Measurements from ENCODE around the gene RANBP9.

Gene RANBP9

DNA sequence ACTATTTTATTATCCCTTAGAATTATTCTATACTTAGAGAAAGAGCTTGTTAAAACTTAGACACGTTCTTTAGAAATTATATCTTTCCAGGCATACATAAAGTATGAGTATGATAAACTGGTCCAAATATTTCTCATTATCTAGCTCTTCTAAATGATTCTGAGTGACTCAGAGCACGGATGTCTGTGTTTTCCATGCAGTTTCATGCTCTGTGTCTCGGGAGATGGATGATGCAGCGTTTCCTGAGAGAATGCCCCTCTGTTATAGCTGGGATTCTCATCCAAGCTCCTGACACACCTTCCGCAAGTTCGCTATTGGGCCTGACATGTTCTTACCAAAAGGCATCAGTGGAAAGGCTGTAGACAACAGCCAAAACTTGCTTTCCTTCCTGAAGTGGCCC, 117.9 kb downstream of the RANBP9 start:
- DNase-seq, result no peak

DNA sequence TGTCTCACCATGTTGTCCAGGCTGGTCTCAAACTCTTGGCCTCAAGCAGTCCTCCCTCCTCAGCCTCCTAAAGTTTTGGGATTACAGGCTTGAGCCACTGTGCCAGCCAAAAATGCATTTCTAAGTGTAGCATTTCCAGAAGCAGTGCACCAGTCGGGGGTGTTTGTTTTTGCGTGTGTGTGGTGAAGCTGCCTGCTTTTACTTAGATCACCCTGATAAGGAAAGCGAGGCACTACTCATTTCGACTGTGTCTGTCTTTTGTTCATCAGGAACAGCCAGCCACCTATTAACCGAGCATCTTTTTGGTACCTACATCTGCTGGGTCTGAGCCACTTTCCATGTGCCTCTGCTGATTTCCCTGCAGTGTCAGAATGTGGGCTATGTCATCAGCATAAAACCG, 118.5 kb downstream of the RANBP9 start:
- DNase-seq, result no peak

DNA sequence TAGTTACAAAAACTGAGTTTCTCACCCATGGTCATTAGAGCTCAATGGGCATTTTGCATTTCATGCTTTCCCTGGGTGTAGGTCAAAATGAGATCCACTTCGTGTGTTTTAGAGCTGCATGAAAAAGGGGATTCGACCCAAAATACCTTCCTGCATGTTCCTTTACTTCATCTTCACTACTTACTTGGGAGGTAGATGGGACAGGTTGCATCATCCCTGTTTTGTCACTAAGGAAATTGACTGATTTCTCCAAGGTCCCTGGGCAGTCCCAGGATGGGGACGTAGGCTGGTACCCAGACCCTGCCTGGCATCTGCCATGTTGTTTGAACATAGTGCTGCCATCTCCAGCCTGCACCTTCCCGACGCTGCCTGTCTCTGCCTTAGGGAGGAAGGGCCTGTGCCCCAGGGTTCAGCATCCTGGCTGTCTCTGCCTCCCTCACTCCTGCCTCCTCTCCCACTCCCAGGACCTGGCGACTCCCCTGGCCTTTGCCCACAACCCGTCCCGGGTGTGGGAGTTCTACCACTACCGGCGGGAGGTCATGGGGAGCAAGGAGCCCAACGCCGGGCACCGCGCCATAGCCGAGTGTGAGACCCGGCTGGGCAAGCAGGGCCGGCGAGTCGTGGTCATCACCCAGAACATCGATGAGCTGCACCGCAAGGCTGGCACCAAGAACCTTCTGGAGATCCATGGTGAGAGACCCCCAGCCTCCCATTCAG, 120.3 kb downstream of the RANBP9 start:
- DNase-seq, result no peak

DNA sequence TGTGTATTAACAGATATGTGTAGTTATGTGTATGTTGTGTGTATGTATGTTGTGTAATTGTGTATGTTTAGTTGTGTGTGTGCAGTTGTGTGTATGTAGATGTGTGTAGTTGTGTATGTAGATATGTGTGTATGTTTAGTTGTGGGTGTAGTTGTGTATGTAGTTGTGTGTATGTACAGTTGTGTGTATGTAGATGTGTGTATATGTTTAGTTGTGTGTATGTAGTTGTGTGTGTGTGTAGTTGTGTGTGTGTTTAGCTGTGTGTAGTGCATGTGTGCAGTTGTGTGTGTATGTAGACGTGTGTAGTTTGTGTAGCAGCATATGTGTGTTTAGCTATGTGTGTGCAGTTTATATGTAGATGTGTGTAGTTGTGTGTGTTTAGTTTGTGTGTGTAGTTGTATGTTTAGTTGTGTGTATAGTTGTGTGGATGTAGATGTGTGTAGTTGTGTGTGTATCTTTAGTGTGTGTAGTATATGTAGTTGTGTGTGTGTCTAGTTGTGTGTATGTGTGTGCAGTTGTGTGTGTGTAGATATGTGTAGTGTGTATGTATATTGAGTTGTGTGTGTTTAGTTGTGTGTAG, 121.0 kb downstream of the RANBP9 start:
- no peak for DNase-seq

DNA sequence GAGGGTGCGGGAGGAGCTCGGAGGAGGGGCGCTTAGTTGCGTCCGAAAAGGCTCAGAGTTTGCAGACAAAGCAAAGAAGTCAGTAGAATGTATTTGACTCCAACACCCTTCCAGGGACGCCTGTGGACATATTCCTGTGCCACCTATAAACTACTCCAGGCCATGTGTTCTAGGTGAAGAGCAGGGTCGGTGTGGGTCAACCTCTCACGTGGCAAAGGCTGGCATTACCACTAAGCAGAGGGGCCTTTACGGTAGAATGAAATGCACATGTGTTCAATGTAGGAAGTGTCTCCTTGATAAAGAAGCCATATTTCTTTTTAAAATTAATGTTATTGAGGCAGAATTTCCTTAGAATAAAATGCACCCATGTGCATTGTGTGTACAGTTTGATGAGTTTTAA, 121.8 kb downstream of the RANBP9 start:
- DNase-seq, result no peak

DNA sequence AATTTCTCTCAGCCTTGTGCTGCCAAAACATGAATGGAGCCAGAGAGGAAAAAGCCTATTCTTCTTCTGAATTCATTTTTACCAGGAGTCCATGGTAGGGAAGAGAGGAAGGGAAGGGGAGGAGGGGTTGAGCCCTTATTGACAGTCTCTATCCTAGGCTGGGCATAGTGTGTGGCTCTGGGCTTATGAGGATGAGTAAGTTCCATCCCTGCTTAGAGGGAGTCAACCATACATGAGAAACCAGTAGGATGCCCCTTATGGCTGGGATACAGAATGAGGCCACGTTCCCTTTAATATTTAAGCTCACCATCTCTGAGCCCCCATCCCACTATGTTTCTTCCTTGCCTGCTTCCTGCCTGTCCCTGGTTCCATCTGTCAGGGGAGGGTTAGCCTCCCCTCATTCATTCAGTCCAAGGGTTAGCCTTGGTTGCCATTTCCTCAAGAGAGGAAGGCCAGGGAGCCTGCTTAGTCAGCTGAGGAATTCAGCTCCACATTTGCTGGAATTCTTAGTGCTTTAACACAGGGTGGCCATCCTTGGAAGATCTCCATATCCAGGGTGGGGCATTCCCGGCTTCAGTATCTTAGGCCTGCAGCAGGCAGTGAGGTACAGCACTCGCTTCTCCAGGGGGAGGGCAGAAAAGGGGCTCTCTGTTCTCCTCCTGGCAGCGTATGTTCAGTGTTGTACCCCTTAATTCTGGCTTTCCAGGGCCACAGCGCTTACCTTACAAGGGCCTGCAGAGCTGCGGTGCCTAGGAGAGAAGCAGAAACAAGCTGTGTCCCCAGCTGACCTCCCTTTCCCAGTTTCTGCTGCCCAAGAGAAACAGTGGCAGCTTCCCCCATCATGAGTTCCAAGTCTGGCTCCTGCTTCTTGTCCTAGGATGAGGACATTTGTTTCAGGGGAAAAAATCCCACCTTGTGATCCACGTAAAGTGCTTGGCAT, 124.8 kb downstream of the RANBP9 start:
- no peak for DNase-seq

DNA sequence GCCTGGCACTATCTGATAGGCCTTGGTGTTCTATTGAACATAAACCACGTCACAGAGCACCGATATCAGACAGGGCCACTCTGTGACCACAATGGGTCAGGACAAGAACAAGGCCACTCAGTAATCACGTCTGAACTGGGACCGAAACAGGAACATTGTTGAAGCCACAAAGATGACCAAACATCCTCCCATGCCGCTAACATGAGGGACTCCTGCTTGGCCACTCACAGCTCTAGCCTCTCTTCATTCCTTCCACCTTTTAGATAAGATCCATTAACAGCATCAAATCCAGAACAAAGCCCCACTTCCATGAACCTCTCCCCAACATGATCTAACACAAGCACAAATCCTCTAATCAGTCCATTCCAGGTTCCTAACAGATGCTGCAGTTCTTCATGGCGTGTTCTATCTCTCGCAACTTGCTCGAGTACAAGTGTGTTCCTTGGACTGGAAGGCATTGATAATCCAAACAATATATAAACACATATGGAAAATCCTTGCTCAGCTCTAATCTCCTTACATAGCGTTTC, 129.9 kb downstream of the RANBP9 start:
- DNase-seq, result no peak

DNA sequence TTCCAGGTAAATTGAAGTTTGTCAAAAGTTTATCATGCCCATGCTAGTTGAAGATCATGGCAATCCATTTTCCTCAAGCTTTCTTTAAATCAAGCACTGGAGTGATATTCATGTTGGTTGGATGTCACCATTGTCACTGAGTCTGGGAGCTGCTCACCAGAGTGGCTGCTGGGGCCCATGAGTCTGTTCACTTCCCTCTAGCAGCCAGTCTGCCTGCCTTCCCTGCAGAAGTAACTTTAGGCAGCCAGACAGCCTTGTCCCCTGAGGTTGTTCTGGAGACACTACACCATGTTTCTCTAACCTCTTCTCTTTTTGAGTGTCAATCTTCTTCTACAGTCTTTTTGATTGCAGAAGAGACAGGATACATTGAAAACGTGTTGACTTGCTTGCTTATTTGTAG, 131.7 kb downstream of the RANBP9 start:
- DNase-seq, result no peak

DNA sequence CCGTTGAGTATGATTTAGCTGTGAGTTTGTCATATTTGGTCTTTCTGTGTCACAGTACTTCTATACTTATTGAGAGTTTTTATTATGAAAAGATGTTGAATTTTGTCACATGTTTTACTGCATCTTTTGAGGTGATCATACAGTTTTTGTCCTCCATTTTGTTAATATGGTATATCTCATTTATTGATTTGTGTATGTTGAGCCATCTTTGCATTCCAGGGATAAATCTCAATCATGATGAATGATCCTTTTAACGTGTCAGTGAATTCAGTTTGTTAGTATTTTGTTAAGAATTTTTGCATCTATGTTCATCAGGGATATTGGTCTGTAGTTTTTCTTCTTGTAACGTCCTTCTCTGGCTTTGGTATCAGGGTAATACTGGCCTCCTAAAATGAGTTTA, 133.7 kb downstream of the RANBP9 start:
- no peak for DNase-seq

DNA sequence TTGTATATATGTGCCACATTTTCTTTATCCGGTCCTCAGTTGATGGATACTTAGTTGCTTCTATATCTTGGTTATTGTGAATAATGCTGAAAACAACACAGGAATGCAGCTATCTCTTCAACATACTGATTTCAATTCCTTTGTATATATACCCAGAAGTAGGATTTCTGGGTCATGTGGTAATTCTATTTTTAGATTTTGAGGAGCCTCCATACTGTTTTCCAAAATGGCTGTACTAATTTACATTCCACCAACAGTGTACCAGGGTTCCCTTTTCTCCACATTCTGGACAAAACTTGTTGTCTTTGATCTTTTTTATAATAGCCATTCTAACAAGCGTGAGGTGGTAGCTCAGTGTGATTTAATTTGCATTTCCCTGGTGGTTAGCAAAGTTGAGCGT, 135.6 kb downstream of the RANBP9 start:
- DNase-seq, result no peak

DNA sequence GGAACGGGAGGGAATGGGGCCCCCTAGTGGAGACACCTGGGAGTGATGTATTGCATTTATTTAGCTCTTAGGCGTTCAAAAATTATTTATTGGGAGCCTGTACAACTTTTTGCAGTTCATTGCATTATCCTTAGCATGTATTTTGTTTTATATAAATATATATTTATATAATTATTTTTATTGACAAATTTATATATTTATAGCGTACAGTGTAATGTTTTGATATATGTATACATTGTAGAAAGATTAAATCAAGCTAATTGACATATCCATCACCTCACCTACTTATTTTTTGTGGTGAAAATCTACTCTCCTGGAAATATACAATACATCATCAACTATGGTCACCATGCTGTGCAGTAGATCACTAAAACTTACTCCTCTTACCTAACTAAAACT, 136.3 kb downstream of the RANBP9 start:
- no peak for DNase-seq

DNA sequence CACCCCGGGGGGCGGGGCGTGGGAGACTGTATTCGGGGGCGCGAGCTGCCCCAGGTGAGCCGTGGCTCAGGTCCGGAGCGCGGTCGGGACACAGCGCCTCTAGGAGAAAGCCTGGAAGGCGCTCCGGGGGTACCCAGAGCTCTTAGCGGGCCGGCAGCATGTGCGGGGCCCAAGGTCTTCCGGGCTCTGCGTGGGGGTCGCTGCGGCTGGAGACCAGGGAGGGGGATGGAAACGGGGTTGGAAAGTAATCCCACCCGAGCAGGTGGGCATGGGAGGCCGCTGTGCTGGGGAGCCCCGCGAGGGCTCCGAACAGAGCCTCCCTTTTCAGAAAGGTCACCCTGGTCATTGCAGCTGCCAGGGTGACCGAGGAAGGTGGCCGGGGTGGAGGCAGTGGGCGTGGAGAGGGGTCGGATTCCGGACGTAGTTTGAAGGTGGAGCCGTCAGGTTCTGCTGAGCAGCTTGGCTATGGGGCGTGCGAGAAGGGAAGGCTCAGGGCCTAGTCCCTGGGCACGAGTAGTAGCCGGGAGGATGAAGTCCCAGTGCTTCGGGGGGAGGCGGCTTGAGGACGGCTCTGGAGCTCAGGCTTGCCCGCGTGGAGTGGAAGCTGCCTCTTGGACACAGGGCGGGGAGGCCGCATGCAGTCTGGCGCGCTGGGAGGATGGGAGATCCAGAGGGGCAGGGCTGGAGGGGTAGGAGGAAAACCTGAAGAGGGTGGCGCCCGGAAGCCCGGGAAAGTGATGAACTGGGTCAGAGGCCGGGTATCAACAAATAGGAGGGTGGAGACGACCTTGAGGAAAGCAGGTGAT, 136.9 kb downstream of the RANBP9 start, which contains the start of gene SIRT5:
TSS of gene SIRT5 (plus strand) at position 31 of the 806 bp plus-strand sequence. CDS start 9,510 bp downstream, outside the sequence.
- DNase-seq, result peak; percentile 41

DNA sequence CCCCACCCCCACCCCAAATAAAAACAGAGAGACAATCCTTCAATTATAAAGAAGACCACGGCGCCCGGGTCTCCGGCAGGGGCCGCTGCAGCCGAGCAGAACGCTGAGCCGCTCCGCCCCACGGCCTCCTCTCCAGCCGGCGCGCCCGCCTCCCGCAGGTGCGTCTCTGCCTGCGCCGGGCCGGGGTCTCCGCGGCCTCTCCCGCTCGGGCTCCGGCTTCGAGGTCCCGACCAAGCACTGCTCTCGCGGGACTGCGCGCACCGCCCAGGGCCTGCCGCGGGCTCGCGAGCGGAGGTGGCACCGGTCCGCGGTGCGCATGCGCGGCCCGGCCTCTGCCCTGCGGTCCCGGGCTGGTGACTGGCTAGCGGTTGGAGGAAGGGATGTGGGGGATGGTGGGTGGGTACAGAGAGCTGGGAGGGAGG, 137.5 kb downstream of the RANBP9 start:
- peak; percentile 69 for DNase-seq

DNA sequence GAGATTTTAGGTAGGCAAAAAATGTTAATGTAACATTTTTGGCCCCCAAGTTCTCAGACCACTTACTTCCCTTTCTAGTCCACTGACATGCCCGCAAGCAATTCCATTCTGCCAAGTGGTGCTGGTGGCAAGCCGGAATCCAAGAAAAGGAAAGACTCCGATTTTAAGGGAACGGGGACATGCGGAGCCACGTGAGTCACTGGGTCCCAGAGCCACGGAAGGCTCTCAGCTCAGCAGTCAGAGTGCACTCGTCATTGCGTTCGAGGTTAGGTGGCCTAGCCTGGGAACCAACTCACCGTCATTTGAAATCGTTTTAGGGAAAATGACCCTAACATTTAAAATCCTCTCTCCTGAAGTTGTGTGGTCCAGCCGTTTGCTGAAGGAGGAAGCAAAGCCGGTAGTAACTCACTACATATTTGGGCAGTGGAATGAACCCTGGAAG, 137.9 kb downstream of the RANBP9 start:
- no peak for DNase-seq

DNA sequence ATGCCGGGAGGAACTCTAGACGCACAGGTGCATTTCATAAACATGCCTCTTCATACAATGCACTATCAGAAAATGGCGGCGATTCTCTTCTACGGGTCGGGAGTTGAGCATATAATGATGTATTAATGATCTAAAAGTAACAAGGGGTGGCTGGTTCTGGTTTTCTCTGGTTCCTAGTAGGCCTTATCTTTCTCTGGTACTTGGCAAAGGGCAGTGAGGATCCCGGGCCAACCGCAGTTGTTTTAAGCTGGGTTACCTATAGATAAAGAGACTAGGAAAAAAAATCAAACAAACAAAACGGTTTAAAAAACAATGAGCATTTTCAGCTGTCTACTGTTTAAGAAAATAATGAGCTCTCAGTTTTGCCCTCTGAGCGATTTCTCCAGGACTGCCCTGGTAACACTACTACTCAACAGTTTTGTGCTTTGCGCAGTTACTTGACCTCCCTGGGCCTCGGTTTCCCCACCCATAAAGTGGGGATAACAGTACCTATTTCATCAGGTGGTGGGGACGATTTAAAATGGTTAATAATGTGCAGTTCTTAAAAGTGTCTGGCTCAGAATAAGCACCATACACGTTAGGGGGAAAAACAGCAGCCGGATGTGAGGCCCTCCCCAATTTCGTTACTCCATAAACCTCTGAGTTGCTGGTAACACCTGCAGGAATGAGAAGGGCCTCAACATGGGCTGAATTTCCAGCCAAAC, 138.5 kb downstream of the RANBP9 start:
- DNase-seq, result no peak

DNA sequence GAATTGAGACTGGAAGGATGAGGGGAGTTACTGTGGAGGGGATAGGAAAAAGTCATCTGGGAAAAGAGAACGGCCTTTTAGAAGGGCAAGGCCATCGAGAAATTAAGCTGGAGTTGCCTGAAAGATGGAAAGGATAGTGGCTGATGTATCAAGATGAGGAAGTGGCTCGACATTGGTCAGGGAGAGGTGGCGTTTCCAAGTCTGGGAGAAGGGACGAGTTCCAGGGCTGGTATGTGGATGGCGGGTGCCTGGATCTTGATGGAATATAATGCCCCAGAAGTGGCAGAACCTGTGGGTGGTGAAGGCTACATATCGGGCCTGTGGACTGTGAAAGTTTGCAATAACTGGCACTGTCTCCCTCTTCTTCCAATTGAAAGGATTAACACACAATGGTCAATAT, 139.4 kb downstream of the RANBP9 start:
- DNase-seq, result no peak
